Peyer's patch (tissue), 4 donors: ENCODE measurements around the gene CAPN10.

ENCODE experiments used
- CTCF ChIP-seq, 6 experiments: fragments of 450-650 bp in 4 of 6; fragments of 200-600 bp in 2 of 6; sonication (generic) in 1 of 6; IDR thresholded peaks; one replicate each; pipeline ENCODE4 v1.5.1; 2017 to 2019; ENCODE audit warnings: antibody characterized with exemption in 6 of 6, mild to moderate bottlenecking in 3 of 6, moderate library complexity in 1 of 6
- POLR2A ChIP-seq, 2 donors: fragments of 450-650 bp; IDR thresholded peaks; one replicate each; pipeline ENCODE4 v1.5.1; 2017; ENCODE audit warnings: antibody characterized with exemption in 2 of 2, mild to moderate bottlenecking in 2 of 2, moderate library complexity in 2 of 2

- TF ChIP-seq CTCF (IDR thresholded peaks at IDR 0.05): no peak
- no peak for TF ChIP-seq POLR2A (IDR thresholded peaks at IDR 0.05)
These were observed 34.3 kb downstream of the CAPN10 start for GRCh38 chr2:240620859-240621258.
